AG10803 (cell line): ENCODE measurements around the gene ATF6B.

Experiments used
- DNase-seq: peaks from one replicate; pipeline ENCODE4 v3.0.0; 2010; ENCODE audit warnings: low read depth
- H3K4me3 ChIP-seq: 2 replicates; pipeline ENCODE4 v1.5.1; 2011; ENCODE audit warnings: mild to moderate bottlenecking, low read length, control low read depth
- TF ChIP-seq, protein P1 (sequence below): conservative IDR thresholded peaks from 2 replicates; pipeline ENCODE4 v1.5.1; 2011; ENCODE audit warnings: mild to moderate bottlenecking, low read length, control low read depth, inconsistent platforms

ATF6B gene

GRCh38 chr6:32167154-32167760 lies 39.2 kb upstream of the ATF6B start:
- no peak overlapping the region for H3K4me3 ChIP-seq
- TF ChIP-seq, protein P1, sequence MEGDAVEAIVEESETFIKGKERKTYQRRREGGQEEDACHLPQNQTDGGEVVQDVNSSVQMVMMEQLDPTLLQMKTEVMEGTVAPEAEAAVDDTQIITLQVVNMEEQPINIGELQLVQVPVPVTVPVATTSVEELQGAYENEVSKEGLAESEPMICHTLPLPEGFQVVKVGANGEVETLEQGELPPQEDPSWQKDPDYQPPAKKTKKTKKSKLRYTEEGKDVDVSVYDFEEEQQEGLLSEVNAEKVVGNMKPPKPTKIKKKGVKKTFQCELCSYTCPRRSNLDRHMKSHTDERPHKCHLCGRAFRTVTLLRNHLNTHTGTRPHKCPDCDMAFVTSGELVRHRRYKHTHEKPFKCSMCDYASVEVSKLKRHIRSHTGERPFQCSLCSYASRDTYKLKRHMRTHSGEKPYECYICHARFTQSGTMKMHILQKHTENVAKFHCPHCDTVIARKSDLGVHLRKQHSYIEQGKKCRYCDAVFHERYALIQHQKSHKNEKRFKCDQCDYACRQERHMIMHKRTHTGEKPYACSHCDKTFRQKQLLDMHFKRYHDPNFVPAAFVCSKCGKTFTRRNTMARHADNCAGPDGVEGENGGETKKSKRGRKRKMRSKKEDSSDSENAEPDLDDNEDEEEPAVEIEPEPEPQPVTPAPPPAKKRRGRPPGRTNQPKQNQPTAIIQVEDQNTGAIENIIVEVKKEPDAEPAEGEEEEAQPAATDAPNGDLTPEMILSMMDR: no peak
- DNase-seq: no peak

DNA sequence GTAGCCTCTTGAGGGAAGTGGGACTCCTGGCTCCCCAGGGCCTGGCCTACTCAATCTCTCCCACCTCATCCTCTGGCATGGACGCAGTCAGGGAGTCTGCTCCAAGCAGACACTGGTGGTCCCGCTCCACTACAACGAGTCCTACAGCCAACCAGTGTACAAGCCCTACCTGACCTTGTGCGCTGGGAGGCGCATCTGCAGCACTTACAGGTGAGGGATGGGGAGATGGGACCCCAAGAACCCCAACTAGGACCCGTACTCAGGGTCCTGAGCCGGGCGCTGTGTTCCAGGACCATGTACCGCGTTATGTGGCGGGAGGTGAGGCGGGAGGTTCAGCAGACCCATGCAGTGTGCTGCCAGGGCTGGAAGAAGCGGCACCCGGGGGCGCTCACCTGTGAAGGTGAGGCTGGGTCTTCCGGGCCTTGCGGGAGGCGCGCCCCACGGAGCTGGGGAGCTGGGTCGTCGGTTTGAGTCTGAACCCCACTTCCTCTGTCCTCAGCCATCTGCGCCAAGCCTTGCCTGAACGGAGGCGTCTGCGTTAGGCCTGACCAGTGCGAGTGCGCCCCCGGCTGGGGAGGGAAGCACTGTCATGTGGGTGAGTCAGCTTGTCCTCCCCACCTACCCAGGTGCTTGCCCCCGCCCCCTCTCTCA lies 38.5 kb upstream of the ATF6B start:
- no peak for DNase-seq
- no peak overlapping the region for H3K4me3 ChIP-seq
- TF ChIP-seq, protein P1: no peak

DNA sequence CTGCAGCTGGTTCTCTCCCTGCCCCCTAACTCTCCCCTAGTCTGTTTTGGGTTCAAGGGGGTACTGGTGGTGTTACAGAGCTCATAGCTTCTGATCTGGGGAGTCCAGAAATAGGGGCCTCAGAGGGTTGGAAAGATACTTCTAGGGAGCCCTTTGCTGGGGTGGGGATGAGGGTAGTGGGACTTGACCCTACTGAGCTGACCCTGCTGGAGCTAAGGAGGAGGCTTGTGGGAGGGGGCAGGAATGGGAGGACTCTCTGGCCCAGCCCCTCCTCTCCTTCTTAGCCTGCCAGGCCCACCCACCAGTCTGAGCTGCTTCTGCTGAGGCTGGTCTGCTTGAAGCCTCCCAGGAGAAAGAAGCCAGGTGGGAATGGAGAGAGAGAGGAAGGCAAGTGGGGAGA lies 36.2 kb upstream of the ATF6B start, which contains the start of gene EGFL8:
Gene EGFL8, plus strand, starts transcription at position 301 of the 400 bp plus-strand sequence. CDS start 1,571 bp downstream, outside the sequence.
- DNase-seq: no peak
- no peak within 1 kb of the TSS for H3K4me3 ChIP-seq
- TF ChIP-seq, protein P1: no peak

- H3K4me3 ChIP-seq: no peak overlapping the region
- no peak for DNase-seq
- TF ChIP-seq, protein P1: no peak
Measured at GRCh38 chr6:32163559-32164258, 35.7 kb upstream of the ATF6B start.

DNA sequence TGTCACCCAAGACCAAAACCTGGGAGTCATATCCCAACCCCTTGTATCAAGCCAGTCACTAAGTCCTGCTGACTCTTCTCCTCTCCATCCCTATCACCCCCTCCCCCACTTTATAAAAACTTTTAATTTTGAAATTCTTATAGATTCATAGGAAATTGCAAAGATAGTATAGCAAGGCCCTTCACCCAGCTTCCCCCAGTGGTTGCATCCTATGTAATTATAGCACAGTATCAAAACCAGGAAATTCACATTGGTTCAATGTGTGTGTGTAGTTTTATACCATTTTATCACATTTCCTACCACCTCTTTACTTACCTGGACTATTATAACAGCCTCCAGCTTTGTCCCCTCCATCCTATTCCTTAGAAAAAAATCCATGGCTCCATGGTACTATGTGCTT lies 30.0 kb upstream of the ATF6B start:
- TF ChIP-seq, protein P1: no peak
- H3K4me3 ChIP-seq: no peak overlapping the region
- no peak for DNase-seq

DNA sequence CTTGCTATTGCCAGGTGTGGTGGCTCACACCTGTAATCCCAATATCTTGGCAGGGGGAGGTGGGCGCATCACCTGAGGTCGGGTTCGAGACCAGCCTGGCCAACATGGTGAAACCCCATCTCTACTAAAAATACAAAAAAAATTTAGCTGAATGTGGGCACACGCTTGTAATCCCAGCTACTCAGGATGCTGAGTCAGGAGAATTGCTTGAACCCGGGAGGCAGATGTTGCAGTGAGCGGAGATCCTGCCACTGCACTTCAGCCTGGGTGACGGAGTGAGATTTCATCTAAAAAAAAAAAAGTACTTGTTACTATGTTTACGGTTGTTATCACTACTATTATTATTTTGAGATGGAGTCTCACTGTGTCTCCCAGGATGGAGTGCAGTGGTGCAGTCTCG lies 28.8 kb upstream of the ATF6B start:
- TF ChIP-seq, protein P1: no peak
- H3K4me3 ChIP-seq: no peak overlapping the region
- DNase-seq: no peak
